Testis (tissue), 2 donors: ENCODE data around the gene PRSS48.

ENCODE experiments used
- POLR2A ChIP-seq: fragments of 450-650 bp; IDR thresholded peaks from one replicate; pipeline ENCODE4 v1.6.1; 2017; ENCODE audit warnings: antibody characterized with exemption, mild to moderate bottlenecking, moderate library complexity
- TF ChIP-seq, protein P1 (sequence below), 3 experiments: fragments of 450-650 bp in 2 of 3; fragments of 200-600 bp in 1 of 3; sonication (generic) in 1 of 3; IDR thresholded peaks; one replicate each; pipeline ENCODE4 v1.5.1; 2016 to 2019; ENCODE audit warnings: antibody characterized with exemption in 3 of 3, mild to moderate bottlenecking in 2 of 3, moderate library complexity in 1 of 3

DNA sequence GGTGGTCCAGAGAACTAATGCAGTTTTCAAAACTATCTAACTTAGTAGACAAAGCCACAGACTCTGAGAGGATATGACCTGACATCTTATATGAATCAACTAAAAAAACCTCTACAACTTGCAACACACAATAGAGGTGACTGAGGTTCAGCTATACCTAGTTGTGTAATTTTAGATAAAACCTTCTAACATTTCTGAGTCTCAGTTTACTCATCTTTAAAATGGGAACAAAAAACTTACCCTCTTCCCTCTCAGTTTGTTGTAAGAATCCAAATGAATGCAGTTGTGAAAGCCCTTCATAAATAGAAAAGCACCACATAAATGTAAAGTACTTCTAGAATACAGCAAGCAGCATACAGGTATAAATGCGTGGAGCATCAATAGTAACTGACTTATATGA lies 42.5 kb downstream of the PRSS48 start:
- TF ChIP-seq, protein P1, sequence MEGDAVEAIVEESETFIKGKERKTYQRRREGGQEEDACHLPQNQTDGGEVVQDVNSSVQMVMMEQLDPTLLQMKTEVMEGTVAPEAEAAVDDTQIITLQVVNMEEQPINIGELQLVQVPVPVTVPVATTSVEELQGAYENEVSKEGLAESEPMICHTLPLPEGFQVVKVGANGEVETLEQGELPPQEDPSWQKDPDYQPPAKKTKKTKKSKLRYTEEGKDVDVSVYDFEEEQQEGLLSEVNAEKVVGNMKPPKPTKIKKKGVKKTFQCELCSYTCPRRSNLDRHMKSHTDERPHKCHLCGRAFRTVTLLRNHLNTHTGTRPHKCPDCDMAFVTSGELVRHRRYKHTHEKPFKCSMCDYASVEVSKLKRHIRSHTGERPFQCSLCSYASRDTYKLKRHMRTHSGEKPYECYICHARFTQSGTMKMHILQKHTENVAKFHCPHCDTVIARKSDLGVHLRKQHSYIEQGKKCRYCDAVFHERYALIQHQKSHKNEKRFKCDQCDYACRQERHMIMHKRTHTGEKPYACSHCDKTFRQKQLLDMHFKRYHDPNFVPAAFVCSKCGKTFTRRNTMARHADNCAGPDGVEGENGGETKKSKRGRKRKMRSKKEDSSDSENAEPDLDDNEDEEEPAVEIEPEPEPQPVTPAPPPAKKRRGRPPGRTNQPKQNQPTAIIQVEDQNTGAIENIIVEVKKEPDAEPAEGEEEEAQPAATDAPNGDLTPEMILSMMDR (IDR thresholded peaks at IDR 0.05), result no peak
- TF ChIP-seq POLR2A, result no peak
